Lung (tissue), 12 donors: Measurements from ENCODE around the gene AQP6. TPM values are rescaled to one million over a fixed set of nuclear protein-coding genes. Genes with fewer than 3 reads are reported as not detected.

Experiments used
- ATAC-seq: fragments of 200-7000 bp; cut with Tn5 transposase; one replicate; pipeline ENCODE4 v1.9.1; 2020; ENCODE audit warnings: moderate number of reproducible peaks; ENCODE audit not compliant: insufficient read depth, low FRiP score
- DNase-seq, 3 donors: peaks; one replicate each; pipeline ENCODE4 v3.0.0-alpha.2; 2013 to 2017
- H3K27ac ChIP-seq, 2 donors: one replicate each; pipeline ENCODE4 v1.5.1; 2013; ENCODE audit warnings: mild to moderate bottlenecking in 2 of 2, moderate library complexity in 2 of 2, control low read depth in 1 of 2, inconsistent platforms in 1 of 2, low read depth in 1 of 2, low read length in 1 of 2
- H3K27me3 ChIP-seq, 3 donors: one replicate each; pipeline ENCODE4 v1.5.1; 2013; ENCODE audit warnings: low read length in 2 of 3; ENCODE audit not compliant: control insufficient read depth in 3 of 3, insufficient read depth in 3 of 3
- H3K36me3 ChIP-seq, 4 donors: one replicate each; pipeline ENCODE4 v1.5.1; 2013; ENCODE audit warnings: low read length in 4 of 4, mild to moderate bottlenecking in 1 of 4, moderate library complexity in 1 of 4; ENCODE audit not compliant: control insufficient read depth in 4 of 4, insufficient read depth in 4 of 4
- H3K4me1 ChIP-seq, 5 donors: one replicate each; pipeline ENCODE4 v1.5.1; 2013; ENCODE audit warnings: low read length in 5 of 5, mild to moderate bottlenecking in 2 of 5, moderate library complexity in 1 of 5; ENCODE audit not compliant: control insufficient read depth in 5 of 5, insufficient read depth in 5 of 5
- H3K4me3 ChIP-seq: one replicate; pipeline ENCODE4 v1.5.1; 2013; ENCODE audit warnings: mild to moderate bottlenecking, control low read depth, moderate library complexity
- H3K9ac ChIP-seq, 2 donors: one replicate each; pipeline ENCODE4 v1.5.1; 2013; ENCODE audit warnings: low read length in 2 of 2, control low read depth in 1 of 2; ENCODE audit not compliant: insufficient read depth in 1 of 2
- H3K9me3 ChIP-seq, 4 donors: one replicate each; pipeline ENCODE4 v1.5.1; 2013; ENCODE audit warnings: low read length in 3 of 4, mild to moderate bottlenecking in 1 of 4, moderate library complexity in 1 of 4; ENCODE audit not compliant: control insufficient read depth in 4 of 4, insufficient read depth in 3 of 4
- CTCF ChIP-seq: IDR thresholded peaks from 2 replicates; pipeline ENCODE4 v1.5.1; 2012; ENCODE audit warnings: mild to moderate bottlenecking; ENCODE audit errors: control extremely low read depth, extremely low read depth
- WGBS, 2 donors: extraction: QIAGEN DNeasy Blood & Tissue Kit; methylation state at CpG; one replicate each; pipeline ENCODE4 v1.1.7; 2013; 5-methylcytosine and 5-hydroxymethylcytosine counted together
- polyA plus RNA-seq, 2 donors: library from polyadenylated mRNA; stranded (reverse); fragments of 200-250 nt; gene quantifications; one replicate each; pipeline ENCODE4 v1.2.1, GENCODE V29; 2013
- total RNA-seq, 2 donors: library from RNA; depleted of rRNA in 1 of 2; stranded (reverse); fragments of >200 nt in 1 of 2; gene quantifications; one replicate each; pipeline ENCODE4 v1.2.1, GENCODE V29; 2014 to 2021
- donor health status: control.
- donor health status: control.
- donor health status: Bipolar disorder and iron deficiency.
- donor health status: healthy.
- donor health status: DM: yes; HTN: yes; CAD: no.

Gene AQP6
- total and polyA plus RNA-seq, 4 donors = 0.03 to 0.40 (median 0.19) TPM

DNA sequence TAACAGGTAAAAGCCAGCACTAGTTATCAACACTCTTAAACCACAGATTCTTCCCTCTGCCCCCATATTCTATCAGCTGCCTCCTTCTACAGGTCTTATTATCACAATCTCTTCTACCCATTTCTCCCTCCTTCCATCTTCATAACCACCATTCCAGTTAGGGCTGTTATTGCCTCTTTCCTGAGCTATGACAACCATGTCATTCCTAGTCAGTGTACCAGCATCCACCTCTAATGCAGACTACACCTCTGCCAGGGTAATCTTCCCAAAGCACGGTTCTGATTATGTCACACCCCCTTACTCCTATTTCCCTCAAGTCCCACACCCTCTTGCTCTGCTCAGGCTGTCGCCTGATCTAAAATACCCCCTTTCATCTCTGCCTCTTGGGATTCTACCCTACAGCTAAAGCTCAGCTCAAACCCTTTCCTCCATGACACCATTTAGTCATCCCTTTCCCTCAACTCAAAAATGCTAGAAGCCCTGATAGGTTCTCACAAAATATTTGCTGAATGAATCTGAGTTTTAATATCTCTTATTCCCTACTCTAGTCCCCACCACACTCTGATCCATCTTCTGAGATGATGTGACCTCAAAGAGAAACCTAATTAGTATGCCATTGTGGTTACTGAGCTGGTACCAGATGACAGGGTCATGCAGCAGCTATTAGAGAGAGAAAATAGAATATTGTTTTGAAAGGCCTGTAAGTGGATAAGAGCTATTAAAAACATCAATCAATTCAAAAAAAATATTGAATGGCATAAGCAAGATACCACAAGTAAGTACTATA lies 40.8 kb downstream of the AQP6 start:
- WGBS, 2 donors = 90 to 91% methylated on average over 2 of the region's 2 CpGs
- ATAC-seq = no peak

DNA sequence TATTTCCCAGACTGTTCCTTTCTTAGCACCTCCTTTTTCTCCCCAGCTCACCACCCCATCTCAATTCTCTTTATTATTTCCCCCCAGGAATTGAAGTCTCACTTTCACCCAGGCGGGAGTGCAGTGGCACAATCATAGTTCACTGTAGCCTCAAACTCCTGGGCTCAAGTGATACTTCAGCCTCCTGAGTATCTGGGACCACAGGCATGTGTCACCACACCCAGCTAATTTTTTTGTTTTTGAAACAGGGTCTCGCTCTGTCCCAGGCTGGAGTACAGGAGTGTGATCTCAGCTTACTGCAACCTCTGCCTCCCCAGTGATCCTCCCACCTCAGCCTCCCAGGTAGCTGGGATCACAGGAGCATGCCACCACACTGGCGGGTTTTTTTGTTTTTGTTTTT lies 41.6 kb downstream of the AQP6 start:
- DNase-seq = no peak

More for the DNA sequence above, 40.8 kb downstream of the AQP6 start:
- Histone ChIP-seq H3K4me1 (peaks cover 0 to 21% (median 2%) of the 10 kb centered on the region in 5 donors), H3K36me3 (peaks cover 0 to 5% (median under 1%) of the 10 kb centered on the region in 4 donors), H3K9ac (no peak overlapping the region), H3K27ac (no peak overlapping the region), H3K27me3 (no peaks in the 10 kb centered on the region), H3K4me3 (no peak overlapping the region), H3K9me3 (no peaks in the 10 kb centered on the region)
- TF ChIP-seq CTCF = no peak
- DNase-seq = no peak

GRCh38 chr12:50016501-50017475 lies 44.0 kb downstream of the AQP6 start:
- H3K4me1 ChIP-seq = peaks cover 0 to 41% (median 6%) of the 10 kb centered on the region in 5 donors
- H3K9me3 ChIP-seq = no peaks in the 10 kb centered on the region
- ATAC-seq = no peak
- no peak overlapping the region for H3K4me3 ChIP-seq
- H3K9ac ChIP-seq = peak overlapping the region in 1 of 2 donors; percentile 95
- no peaks in the 10 kb centered on the region for H3K27me3 ChIP-seq
- no peak for TF ChIP-seq CTCF
- peaks cover 0 to 1% (median 0%) of the 10 kb centered on the region in 4 donors for H3K36me3 ChIP-seq
- WGBS, 2 donors = 59 to 69% methylated on average over 10 of the region's 10 CpGs
- H3K27ac ChIP-seq = peak overlapping the region; percentile 6 to 73
- peak; percentile 89 to 97 (median 95) for DNase-seq

More for the DNA sequence above, 41.6 kb downstream of the AQP6 start:
- H3K4me3 ChIP-seq = no peak overlapping the region
- H3K9me3 ChIP-seq = no peaks in the 10 kb centered on the region
- peaks cover 0 to 26% (median 4%) of the 10 kb centered on the region in 5 donors for H3K4me1 ChIP-seq
- no peak for ATAC-seq
- WGBS, 2 donors = 79 to 91% methylated on average over 3 of the region's 3 CpGs
- peaks cover 0 to 5% (median under 1%) of the 10 kb centered on the region in 4 donors for H3K36me3 ChIP-seq
- no peak overlapping the region for H3K27ac ChIP-seq
- TF ChIP-seq CTCF = no peak
- no peak overlapping the region for H3K9ac ChIP-seq
- no peaks in the 10 kb centered on the region for H3K27me3 ChIP-seq
